GM12878 (cell line): ENCODE data around the gene PTCRA. TPM values are rescaled to one million over a fixed set of nuclear protein-coding genes. Genes with fewer than 3 reads are reported as not detected.
A peak's percentile ranks its signal among the peaks of the same experiment; 100 is the strongest.

Source experiments
- BACH1 ChIP-seq: fragments of 450-650 bp; IDR thresholded peaks from 2 replicates; pipeline ENCODE4 v1.6.1; 2017; ENCODE audit warnings: mild to moderate bottlenecking, borderline replicate concordance
- BHLHE40 ChIP-seq, 2 experiments: fragments of 450-650 bp in 1 of 2; IDR thresholded peaks; 2 replicates each; pipeline ENCODE4 v1.6.1; 2011 to 2017; ENCODE audit warnings: low read depth in 2 of 2, borderline replicate concordance in 1 of 2, improper control_type of control experiment in 1 of 2, low read length in 1 of 2, mild to moderate bottlenecking in 1 of 2
- CBFB ChIP-seq: IDR thresholded peaks from 2 replicates; pipeline ENCODE4 v1.6.1; 2016; ENCODE audit warnings: antibody characterized with exemption, low read depth
- EGR1 ChIP-seq, 2 experiments: IDR thresholded peaks; 1 replicate in 1 of 2; 2 replicates in 1 of 2; pipeline ENCODE4 v1.6.1; 2011 to 2012; ENCODE audit warnings: low read depth in 2 of 2, low read length in 2 of 2, borderline replicate concordance in 1 of 2, mild to moderate bottlenecking in 1 of 2, moderate library complexity in 1 of 2
- FOXK2 ChIP-seq: fragments of 450-650 bp; IDR thresholded peaks from 2 replicates; pipeline ENCODE4 v1.6.1; 2017; ENCODE audit warnings: mild to moderate bottlenecking, moderate library complexity
- IRF4 ChIP-seq: IDR thresholded peaks from 2 replicates; pipeline ENCODE4 v1.6.1; 2011; ENCODE audit warnings: low read depth, low read length
- KAT2A ChIP-seq: conservative IDR thresholded peaks from 2 replicates; pipeline ENCODE4 v1.6.1; 2011; ENCODE audit warnings: low read depth, low read length; ENCODE audit not compliant: control insufficient read depth
- MTA2 ChIP-seq: fragments of 450-650 bp; IDR thresholded peaks from 2 replicates; pipeline ENCODE4 v1.6.1; 2016; ENCODE audit warnings: low read depth, mild to moderate bottlenecking, moderate library complexity
- MYC ChIP-seq: IDR thresholded peaks from 2 replicates; pipeline ENCODE4 v1.6.1; 2011; ENCODE audit warnings: mild to moderate bottlenecking, low read length, moderate library complexity, inconsistent platforms; ENCODE audit not compliant: insufficient read depth, insufficient replicate concordance, insufficient read length, severe bottlenecking
- NBN ChIP-seq: fragments of 450-650 bp; IDR thresholded peaks from 2 replicates; pipeline ENCODE4 v1.6.1; 2016
- NFXL1 ChIP-seq: fragments of 450-650 bp; IDR thresholded peaks from 2 replicates; pipeline ENCODE4 v1.6.1; 2017; ENCODE audit warnings: antibody characterized with exemption, mild to moderate bottlenecking, borderline replicate concordance
- POLR2AphosphoS2 ChIP-seq: IDR thresholded peaks from 2 replicates; pipeline ENCODE4 v1.6.1; 2011; ENCODE audit warnings: low read depth, mild to moderate bottlenecking, low read length, improper control_type of control experiment, moderate library complexity
- POU2F2 ChIP-seq: IDR thresholded peaks from 3 replicates; pipeline ENCODE4 v1.6.1; 2011; ENCODE audit warnings: low read depth, mild to moderate bottlenecking, low read length, borderline replicate concordance
- RB1 ChIP-seq: fragments of 450-650 bp; formaldehyde crosslinking; IDR thresholded peaks from 2 replicates; pipeline ENCODE4 v1.6.1; 2017; ENCODE audit warnings: mild to moderate bottlenecking, borderline replicate concordance
- SIN3A ChIP-seq: IDR thresholded peaks from 2 replicates; pipeline ENCODE4 v1.6.1; 2012; ENCODE audit warnings: low read depth, low read length, improper control_type of control experiment
- SIX5 ChIP-seq: IDR thresholded peaks from 2 replicates; pipeline ENCODE4 v1.6.1; 2011; ENCODE audit warnings: mild to moderate bottlenecking, low read depth, low read length, moderate library complexity; ENCODE audit not compliant: severe bottlenecking
- SP1 ChIP-seq: IDR thresholded peaks from one replicate; pipeline ENCODE4 v1.6.1; 2011; ENCODE audit warnings: low read depth, low read length
- SRF ChIP-seq, 2 experiments: IDR thresholded peaks; 2 replicates each; pipeline ENCODE4 v1.6.1; 2011; ENCODE audit warnings: low read depth in 2 of 2, low read length in 2 of 2, mild to moderate bottlenecking in 1 of 2, moderate library complexity in 1 of 2
- STAT3 ChIP-seq: IDR thresholded peaks from 2 replicates; pipeline ENCODE4 v1.6.1; 2011; ENCODE audit warnings: low read depth, low read length, improper control_type of control experiment
- TARDBP ChIP-seq: IDR thresholded peaks from 2 replicates; pipeline ENCODE4 v1.6.1; 2016; ENCODE audit warnings: borderline replicate concordance
- ZNF207 ChIP-seq: fragments of 450-650 bp; IDR thresholded peaks from 2 replicates; pipeline ENCODE4 v1.6.1; 2014; ENCODE audit warnings: antibody characterized with exemption, mild to moderate bottlenecking, borderline replicate concordance
- polyA plus RNA-seq, 11 experiments: library from polyadenylated mRNA; depleted of rRNA in 4 of 11; unstranded in 6 of 11; stranded (reverse) in 5 of 11; fragments of >200 nt; fragmentation: Nextera tagmentation in 4 of 11; fragmentation: Illumina TruSeq in 1 of 11; extraction: Ambion mirVana in 4 of 11; extraction: Trizol in 1 of 11; gene quantifications; 1 replicate in 1 of 11; 2 replicates in 10 of 11; pipeline versions ENCODE4 v1.2.1 to v1.2.3, GENCODE V29; 2011 to 2016; ENCODE audit warnings: inconsistent platforms in 2 of 11, missing spikeins in 2 of 11, low read depth in 1 of 11
- total RNA-seq, 4 experiments: library from RNA; depleted of rRNA in 3 of 4; stranded (reverse); fragments of >200 nt in 3 of 4; fragmentation: Illumina TruSeq in 1 of 4; extraction: Trizol in 1 of 4; gene quantifications; 2 replicates each; pipeline versions ENCODE4 v1.2.1 to v1.2.3, GENCODE V29; 2013 to 2021
- TF ChIP-seq, protein P1 (sequence below): IDR thresholded peaks from 2 replicates; pipeline ENCODE4 v1.6.1; 2012; ENCODE audit warnings: low read length, inconsistent platforms
- TF ChIP-seq, protein P2 (sequence below): fragments of 450-650 bp; IDR thresholded peaks from 2 replicates; pipeline ENCODE4 v1.6.1; 2016; ENCODE audit warnings: mild to moderate bottlenecking
- TF ChIP-seq, protein P3 (sequence below), 3 experiments: IDR thresholded peaks in 2 of 3; conservative IDR thresholded peaks in 1 of 3; 2 replicates each; pipeline ENCODE4 v1.5.1; 2011; ENCODE audit warnings: low read depth in 3 of 3, low read length in 3 of 3, mild to moderate bottlenecking in 3 of 3, control low read depth in 2 of 3, moderate library complexity in 2 of 3, inconsistent platforms in 1 of 3, mixed read lengths in 1 of 3; ENCODE audit not compliant: control insufficient read depth in 2 of 3, insufficient read depth in 1 of 3; ENCODE audit errors: extremely low read depth in 1 of 3

Gene PTCRA
- total and polyA plus RNA-seq, 10 of the 15 experiments (the other 5 are each of a cell fraction or from before 2014, with no cell fraction given): 0.10 to 1.1 (median 0.19) TPM; not detected in 4

DNA sequence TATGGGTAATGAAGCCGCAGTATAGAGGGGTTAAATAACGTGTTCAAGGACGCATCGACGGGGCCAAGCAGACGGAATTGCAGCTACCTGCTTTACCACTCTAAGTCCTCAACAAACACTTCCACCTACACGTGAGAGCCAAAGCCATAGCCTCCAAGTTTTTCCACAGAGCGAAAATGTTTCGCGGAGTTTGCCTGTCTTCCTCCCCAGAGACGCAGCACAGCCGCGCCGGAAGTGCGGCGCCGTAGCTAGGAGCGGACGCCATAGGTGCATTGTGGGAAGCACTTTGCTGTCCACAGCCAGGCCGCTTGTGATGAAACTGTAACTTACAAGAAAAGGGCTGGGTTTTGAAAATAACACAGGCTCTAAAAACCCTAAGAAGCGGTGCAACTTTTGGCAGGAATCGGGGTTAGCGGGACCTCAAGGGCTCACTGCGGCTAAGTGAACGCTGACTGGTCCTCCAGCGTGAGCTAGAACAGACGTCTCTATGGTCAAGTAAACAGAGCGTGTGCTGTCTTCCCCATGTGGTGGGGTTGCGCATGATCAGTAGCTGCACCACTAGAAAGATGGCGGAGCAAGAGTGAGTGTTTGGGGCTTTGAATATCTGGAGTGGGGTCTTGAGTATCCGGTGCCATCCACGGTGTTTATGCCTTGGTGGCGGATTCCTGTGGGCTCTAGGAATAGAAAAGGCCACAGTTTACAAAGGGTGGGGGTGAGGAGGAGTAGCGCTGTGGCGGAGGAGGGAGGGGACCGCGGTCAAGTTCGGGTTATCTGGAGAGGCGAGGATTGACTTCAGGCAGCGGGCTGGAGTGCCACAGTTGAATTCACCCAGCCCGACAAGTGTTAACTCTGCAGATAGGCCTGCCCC is 36.2 kb upstream of the PTCRA start, which contains the start of gene RPL7L1 (continued):
- TF ChIP-seq BHLHE40 (IDR thresholded peaks at IDR 0.05; ENCODE audit: borderline replicate concordance in 1 of 2, low read depth in 2 of 2, low read length in 1 of 2) (peak in 1 of 2 experiments; percentile 20; a peak in 1 of 4 replicates), MYC (peak; percentile 88), ZNF207 (peak; percentile 67), NBN (peak; percentile 86), FOXK2 (peak; percentile 89), SRF (IDR thresholded peaks at IDR 0.05; ENCODE audit: low read depth in 2 of 2, low read length in 2 of 2) (peak in 1 of 2 experiments; percentile 75; a peak in 1 of 4 replicates), SIX5 (peak; percentile 39), POLR2AphosphoS2 (peak; percentile 90), KAT2A (0 out of 2 replicates have a peak, but pooled peaks have one; percentile 27), TARDBP (peak; percentile 25; the same call in 1 of the 2 replicates), SIN3A (peak; percentile 73), BACH1 (peak; percentile 54), POU2F2 (peak; percentile 83; the same call in 1 of the 3 replicates), EGR1 (IDR thresholded peaks at IDR 0.05; ENCODE audit: borderline replicate concordance in 1 of 2, low read depth in 2 of 2, low read length in 2 of 2) (peak in 1 of 2 experiments; percentile 28; a peak in 1 of 3 replicates), SP1 (no peak), STAT3 (no peak), CBFB (peak; percentile 86), RB1 (no peak; the same call in 1 of the 2 replicates), NFXL1 (no peak), MTA2 (0 out of 2 replicates have a peak, but pooled peaks have one; percentile 25), IRF4 (no peak)
- TF ChIP-seq, protein P1, sequence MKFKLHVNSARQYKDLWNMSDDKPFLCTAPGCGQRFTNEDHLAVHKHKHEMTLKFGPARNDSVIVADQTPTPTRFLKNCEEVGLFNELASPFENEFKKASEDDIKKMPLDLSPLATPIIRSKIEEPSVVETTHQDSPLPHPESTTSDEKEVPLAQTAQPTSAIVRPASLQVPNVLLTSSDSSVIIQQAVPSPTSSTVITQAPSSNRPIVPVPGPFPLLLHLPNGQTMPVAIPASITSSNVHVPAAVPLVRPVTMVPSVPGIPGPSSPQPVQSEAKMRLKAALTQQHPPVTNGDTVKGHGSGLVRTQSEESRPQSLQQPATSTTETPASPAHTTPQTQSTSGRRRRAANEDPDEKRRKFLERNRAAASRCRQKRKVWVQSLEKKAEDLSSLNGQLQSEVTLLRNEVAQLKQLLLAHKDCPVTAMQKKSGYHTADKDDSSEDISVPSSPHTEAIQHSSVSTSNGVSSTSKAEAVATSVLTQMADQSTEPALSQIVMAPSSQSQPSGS: no peak
- TF ChIP-seq, protein P2, sequence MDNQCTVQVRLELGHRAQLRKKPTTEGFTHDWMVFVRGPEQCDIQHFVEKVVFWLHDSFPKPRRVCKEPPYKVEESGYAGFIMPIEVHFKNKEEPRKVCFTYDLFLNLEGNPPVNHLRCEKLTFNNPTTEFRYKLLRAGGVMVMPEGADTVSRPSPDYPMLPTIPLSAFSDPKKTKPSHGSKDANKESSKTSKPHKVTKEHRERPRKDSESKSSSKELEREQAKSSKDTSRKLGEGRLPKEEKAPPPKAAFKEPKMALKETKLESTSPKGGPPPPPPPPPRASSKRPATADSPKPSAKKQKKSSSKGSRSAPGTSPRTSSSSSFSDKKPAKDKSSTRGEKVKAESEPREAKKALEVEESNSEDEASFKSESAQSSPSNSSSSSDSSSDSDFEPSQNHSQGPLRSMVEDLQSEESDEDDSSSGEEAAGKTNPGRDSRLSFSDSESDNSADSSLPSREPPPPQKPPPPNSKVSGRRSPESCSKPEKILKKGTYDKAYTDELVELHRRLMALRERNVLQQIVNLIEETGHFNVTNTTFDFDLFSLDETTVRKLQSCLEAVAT: peak; percentile 38; the same call in 1 of the 2 replicates
- TF ChIP-seq, protein P3, sequence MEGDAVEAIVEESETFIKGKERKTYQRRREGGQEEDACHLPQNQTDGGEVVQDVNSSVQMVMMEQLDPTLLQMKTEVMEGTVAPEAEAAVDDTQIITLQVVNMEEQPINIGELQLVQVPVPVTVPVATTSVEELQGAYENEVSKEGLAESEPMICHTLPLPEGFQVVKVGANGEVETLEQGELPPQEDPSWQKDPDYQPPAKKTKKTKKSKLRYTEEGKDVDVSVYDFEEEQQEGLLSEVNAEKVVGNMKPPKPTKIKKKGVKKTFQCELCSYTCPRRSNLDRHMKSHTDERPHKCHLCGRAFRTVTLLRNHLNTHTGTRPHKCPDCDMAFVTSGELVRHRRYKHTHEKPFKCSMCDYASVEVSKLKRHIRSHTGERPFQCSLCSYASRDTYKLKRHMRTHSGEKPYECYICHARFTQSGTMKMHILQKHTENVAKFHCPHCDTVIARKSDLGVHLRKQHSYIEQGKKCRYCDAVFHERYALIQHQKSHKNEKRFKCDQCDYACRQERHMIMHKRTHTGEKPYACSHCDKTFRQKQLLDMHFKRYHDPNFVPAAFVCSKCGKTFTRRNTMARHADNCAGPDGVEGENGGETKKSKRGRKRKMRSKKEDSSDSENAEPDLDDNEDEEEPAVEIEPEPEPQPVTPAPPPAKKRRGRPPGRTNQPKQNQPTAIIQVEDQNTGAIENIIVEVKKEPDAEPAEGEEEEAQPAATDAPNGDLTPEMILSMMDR (IDR thresholded peaks at IDR 0.05 in 2 of 3, conservative IDR thresholded peaks at IDR 0.05 in 1 of 3; ENCODE audit: control insufficient read depth in 2 of 3, extremely low read depth in 1 of 3, insufficient read depth in 1 of 3, low read depth in 3 of 3, low read length in 3 of 3): 0 out of 6 replicates have a peak, but pooled peaks of 1 of the 3 experiments have one; percentile 2
